GM21390 (cell line): ENCODE measurements around the gene KDM8.
"Not testable (repeated sequence)": the region's sequence is repeated elsewhere in the genome, so short reads cannot be mapped to it uniquely, and the experiment has no call there.

Experiments used
- ATAC-seq: cut with Tn5 transposase; IDR thresholded peaks from one replicate; pipeline ENCODE4 v1.9.1; 2021; ENCODE audit not compliant: unreplicated experiment

Gene KDM8

GRCh38 chr16:27241658-27242057 is 38.3 kb downstream of the KDM8 start:
- no peak for ATAC-seq

GRCh38 chr16:27242398-27242797 is 39.1 kb downstream of the KDM8 start:
- no peak for ATAC-seq

- ATAC-seq = peak; percentile 50
These were observed 39.7 kb downstream of the KDM8 start for GRCh38 chr16:27242868-27243590.

GRCh38 chr16:27243725-27244362 is 40.5 kb downstream of the KDM8 start:
- no peak for ATAC-seq

GRCh38 chr16:27244363-27244755 is 41.0 kb downstream of the KDM8 start:
- ATAC-seq = no peak

- ATAC-seq = no peak
These were observed 42.2 kb downstream of the KDM8 start for GRCh38 chr16:27245276-27246172.

GRCh38 chr16:27246439-27246838 is 43.1 kb downstream of the KDM8 start:
- no peak for ATAC-seq

GRCh38 chr16:27247076-27247475 is 43.8 kb downstream of the KDM8 start:
- not testable (repeated sequence) for ATAC-seq

- no peak for ATAC-seq
These were observed 44.7 kb downstream of the KDM8 start for GRCh38 chr16:27248036-27248435.

- not testable (repeated sequence) for ATAC-seq
These were observed 45.6 kb downstream of the KDM8 start for GRCh38 chr16:27248886-27249285.

GRCh38 chr16:27251541-27252205 is 48.3 kb downstream of the KDM8 start:
- ATAC-seq = no peak

GRCh38 chr16:27252206-27252585 is 48.9 kb downstream of the KDM8 start:
- no peak for ATAC-seq

GRCh38 chr16:27253526-27253930 is 50.2 kb downstream of the KDM8 start:
- ATAC-seq = no peak

GRCh38 chr16:27254262-27254811 is 51.0 kb downstream of the KDM8 start:
- ATAC-seq = peak; percentile 78

- no peak for ATAC-seq
These were observed 53.5 kb downstream of the KDM8 start for GRCh38 chr16:27256861-27257260.

GRCh38 chr16:27257271-27257670 is 53.9 kb downstream of the KDM8 start:
- ATAC-seq = no peak

GRCh38 chr16:27258241-27258734 is 55.0 kb downstream of the KDM8 start:
- ATAC-seq = no peak

GRCh38 chr16:27259710-27260109 is 56.4 kb downstream of the KDM8 start:
- ATAC-seq = no peak

- ATAC-seq = not testable (repeated sequence)
These were observed 59.6 kb downstream of the KDM8 start for GRCh38 chr16:27262904-27263423.

- ATAC-seq = no peak
These were observed 60.8 kb downstream of the KDM8 start for GRCh38 chr16:27264151-27264550.
